HPDE6-E6E7 (cell line): ENCODE measurements around the gene GTF2H2.
"Not testable (repeated sequence)": the region's sequence is repeated elsewhere in the genome, so short reads cannot be mapped to it uniquely, and the experiment has no call there.

Experiments
- DNase-seq: peaks from one replicate; pipeline ENCODE4 v3.0.0; 2011; ENCODE audit warnings: missing footprints; ENCODE audit errors: extremely low spot score

Gene GTF2H2

DNA sequence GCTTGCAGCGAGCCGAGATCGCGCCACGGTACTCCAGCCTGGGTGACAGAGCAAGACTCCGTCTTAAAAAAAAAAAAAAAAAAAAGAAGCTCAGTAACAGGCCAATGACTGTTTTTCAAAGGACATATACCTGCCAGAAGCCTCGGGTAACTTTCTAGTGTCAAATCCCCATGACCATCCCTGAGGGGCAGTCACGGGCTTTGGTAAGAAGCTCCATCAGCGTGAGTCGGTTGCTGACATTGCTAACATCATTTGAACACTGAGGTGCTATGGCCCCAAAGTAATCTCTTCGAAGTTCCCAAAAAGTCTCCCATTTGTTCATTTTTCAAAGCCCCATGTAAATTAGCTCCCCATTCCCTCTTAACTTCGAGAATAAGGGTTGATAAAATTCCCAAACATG lies 53.9 kb downstream of the GTF2H2 start:
- no peak for DNase-seq

DNA sequence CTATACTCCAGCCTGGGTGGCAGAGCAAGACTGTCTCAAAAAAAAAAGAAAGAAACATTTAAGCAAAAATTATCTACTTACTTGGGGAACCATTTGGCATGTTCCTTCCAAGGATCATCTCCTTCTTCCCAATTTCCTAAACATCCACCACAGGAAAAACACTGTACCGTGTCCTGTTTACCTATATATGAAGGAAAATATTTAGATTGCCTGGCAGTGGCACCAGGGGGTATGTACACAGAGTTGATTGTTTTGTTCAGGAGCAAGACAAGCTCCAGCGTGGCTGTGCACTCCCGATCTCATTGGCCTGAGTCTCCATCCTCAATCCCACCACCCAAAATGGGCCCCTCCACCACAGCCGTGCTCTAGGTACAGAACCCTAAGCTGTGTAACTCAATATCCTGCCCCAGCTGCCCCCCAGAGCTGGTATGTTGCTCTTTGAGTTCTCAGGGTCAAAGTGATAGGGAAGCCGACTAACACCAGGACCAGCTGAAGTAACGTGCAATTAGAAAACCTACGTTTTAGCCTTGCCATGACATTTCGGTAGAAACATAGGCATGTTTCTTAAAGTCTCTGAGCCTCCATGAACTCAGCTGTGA lies 56.2 kb downstream of the GTF2H2 start:
- DNase-seq = no peak

DNA sequence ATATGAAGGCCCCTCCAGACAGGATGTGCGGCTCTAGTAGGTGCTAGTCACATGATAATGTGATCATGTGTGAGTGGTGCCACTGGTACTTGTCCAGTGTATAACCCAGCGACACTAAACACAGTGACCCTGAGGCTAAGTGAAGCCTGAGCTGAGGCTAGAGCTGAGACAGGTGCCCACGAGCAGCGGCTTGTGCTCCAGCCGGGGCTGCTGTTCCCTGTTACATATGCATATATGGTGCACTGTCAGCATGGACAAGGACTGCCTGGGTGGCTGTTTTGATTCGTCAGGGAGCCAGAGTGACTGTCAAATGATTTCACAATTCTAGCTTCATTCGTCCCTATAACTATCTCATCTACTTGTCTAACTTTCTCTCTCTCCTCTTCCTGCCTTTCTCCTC lies 60.5 kb downstream of the GTF2H2 start:
- not testable (repeated sequence) for DNase-seq
